Right cardiac atrium (tissue), 5 donors: Measurements from ENCODE around the gene ARHGAP44. TPM values are rescaled to one million over a fixed set of nuclear protein-coding genes. Genes with fewer than 3 reads are reported as not detected.
"Not testable (repeated sequence)": the region's sequence is repeated elsewhere in the genome, so short reads cannot be mapped to it uniquely, and the experiment has no call there.

Source experiments
- ATAC-seq, 2 donors: fragments of 200-7000 bp; cut with Tn5 transposase; one replicate each; pipeline versions ENCODE4 v1.8.0 to v1.9.1; 2020; ENCODE audit warnings: moderate library complexity in 2 of 2, mild to moderate bottlenecking in 1 of 2
- DNase-seq, 3 donors: peaks; one replicate each; pipeline ENCODE4 v3.0.0-alpha.2; 2020
- H3K27ac ChIP-seq: one replicate; pipeline ENCODE4 v1.5.1; 2013; ENCODE audit warnings: mild to moderate bottlenecking, low read length, control low read depth, moderate library complexity
- H3K27me3 ChIP-seq: one replicate; pipeline ENCODE4 v1.6.1; 2013; ENCODE audit not compliant: control insufficient read depth, insufficient read depth
- H3K4me1 ChIP-seq: one replicate; pipeline ENCODE4 v1.6.1; 2013; ENCODE audit warnings: low read length; ENCODE audit not compliant: control insufficient read depth, insufficient read depth
- H3K4me3 ChIP-seq: one replicate; pipeline ENCODE4 v1.5.1; 2013; ENCODE audit warnings: low read length, control low read depth
- H3K9me3 ChIP-seq: one replicate; pipeline ENCODE4 v1.6.1; 2013; ENCODE audit warnings: low read length; ENCODE audit not compliant: control insufficient read depth
- WGBS: extraction: QIAGEN DNeasy Blood & Tissue Kit; methylation state at CpG from one replicate; pipeline ENCODE4 v1.1.7; 2013; 5-methylcytosine and 5-hydroxymethylcytosine counted together
- intact Hi-C, 4 donors: fragments of 100-400 bp; cut with DNase I; formaldehyde crosslinking; loops; one replicate each; pipeline versions ENCODE4 v1.11.0 to v1.14.0; 2022 to 2023
- polyA plus RNA-seq: library from polyadenylated mRNA; stranded (reverse); fragments of 200-250 nt; gene quantifications from one replicate; pipeline ENCODE4 v1.2.3, GENCODE V29; 2013
- total RNA-seq, 4 donors: library from RNA; stranded (reverse); fragmentation: NEBNext Ultra II Directional; extraction: Animal tissue kit (Norgen Biotek cat#: 25700); gene quantifications; one replicate each; pipeline ENCODE4 v1.2.1, GENCODE V29; 2021
- donor health status: healthy with polysubstance abuse.
- donor health status: DM: no; HTN: yes; CAD: no.
- donor health status: DM: no; HTN: no; CAD: no.
- donor health status: DM: no; HTN: yes; CAD: no; lungs with severe emphysema.
- donor health status: DM: yes; HTN: yes; CAD: no.

ARHGAP44 gene
- total and polyA plus RNA-seq, 5 donors, result 6.7 to 13.6 (median 11.3) TPM

DNA sequence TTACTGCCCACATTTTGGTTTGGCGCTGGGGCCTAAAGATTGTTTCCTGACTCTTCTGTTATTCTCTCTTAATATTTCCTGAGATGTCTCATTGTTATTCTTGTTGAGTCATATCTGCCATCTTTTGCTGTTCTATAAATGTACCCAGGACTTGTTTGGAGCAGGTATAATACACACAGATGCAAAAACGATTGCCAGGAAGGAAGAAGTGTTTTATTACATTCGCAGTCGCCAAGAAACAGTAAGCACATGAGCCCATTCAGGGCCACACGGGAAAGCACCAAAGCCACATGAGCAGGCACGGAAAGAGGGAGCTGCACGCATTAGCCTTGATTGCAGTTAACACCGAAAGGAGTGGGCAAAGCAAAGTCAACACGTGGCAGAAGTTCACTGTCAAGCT lies 70.2 kb downstream of the ARHGAP44 start:
- Histone ChIP-seq H3K27me3 (no peaks in the 10 kb centered on the region), H3K4me1 (no peaks in the 10 kb centered on the region), H3K9me3 (no peaks in the 10 kb centered on the region), H3K27ac (no peak overlapping the region), H3K4me3 (no peak overlapping the region)
- WGBS, result 73% methylated on average over 9 of the region's 9 CpGs
- intact Hi-C loops, result no loop called here
- no peak for DNase-seq
- no peak for ATAC-seq

DNA sequence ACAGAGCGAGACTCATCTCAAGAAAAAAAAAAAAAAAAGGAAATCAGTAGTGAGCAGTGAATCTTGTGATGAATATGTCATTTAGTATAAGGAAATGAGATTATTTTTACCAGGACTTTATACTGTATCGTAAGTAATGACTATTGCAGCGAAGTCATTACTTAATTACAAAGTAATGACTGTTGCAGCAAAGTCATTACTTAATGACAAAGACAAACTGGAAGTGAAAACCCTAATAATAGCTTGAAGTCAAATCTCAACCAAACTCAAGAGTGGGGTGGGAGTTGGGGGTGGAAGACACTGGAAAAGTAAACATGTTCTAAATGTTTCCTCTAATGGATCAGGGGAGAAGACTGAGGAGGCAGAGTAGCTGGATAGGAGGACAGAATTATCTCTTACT lies 76.5 kb downstream of the ARHGAP44 start:
- Histone ChIP-seq H3K4me1 (no peaks in the 10 kb centered on the region), H3K4me3 (no peak overlapping the region), H3K9me3 (no peaks in the 10 kb centered on the region), H3K27ac (no peak overlapping the region), H3K27me3 (no peaks in the 10 kb centered on the region)
- WGBS, result 87% methylated on average over 3 of the region's 3 CpGs
- intact Hi-C loops, result no loop called here
- ATAC-seq (no peak), DNase-seq (no peak)

DNA sequence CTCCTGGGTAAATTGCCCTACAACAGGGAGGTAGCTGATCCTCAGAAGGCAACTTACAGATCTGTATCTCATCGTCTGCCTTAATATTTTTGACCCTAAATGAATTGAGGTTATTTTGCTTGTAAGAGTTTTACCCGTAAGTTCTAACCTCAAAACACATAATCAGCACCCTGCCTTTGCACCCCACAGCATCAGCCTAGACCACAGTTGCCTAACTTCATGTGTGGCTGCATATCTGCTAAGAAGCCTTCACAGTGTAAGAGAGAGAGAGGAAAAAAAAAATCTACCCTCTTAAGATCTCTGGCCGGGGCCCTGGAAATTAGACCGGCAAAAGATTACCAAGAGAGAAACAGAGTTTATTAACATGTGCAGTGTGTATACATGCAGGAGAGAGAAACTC lies 76.9 kb downstream of the ARHGAP44 start:
- 71% methylated on average over 4 of the region's 4 CpGs for WGBS
- Histone ChIP-seq H3K4me1 (no peaks in the 10 kb centered on the region), H3K4me3 (no peak overlapping the region), H3K27me3 (no peaks in the 10 kb centered on the region), H3K27ac (no peak overlapping the region), H3K9me3 (no peaks in the 10 kb centered on the region)
- no peak for DNase-seq
- intact Hi-C loops, result no loop called here
- no peak for ATAC-seq

DNA sequence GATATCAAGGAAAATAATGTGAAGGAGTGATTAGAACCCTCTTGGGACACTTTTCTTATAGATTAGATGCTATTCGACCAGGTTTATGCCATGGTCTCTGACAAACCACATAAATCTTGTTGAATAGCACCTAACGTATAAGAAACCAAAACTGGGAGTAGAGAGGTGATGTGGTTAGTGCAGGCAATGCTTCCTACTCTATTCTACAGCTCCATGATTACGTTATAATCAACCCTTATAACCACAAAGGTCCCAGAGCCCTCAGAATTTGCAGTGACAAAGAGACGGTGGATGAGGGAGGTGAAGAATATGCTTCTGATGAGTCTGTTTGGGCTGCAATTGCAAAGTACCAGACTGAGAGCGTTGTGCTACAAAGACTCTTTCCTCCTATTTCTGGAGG lies 78.4 kb downstream of the ARHGAP44 start:
- ATAC-seq (no peak), DNase-seq (no peak)
- Histone ChIP-seq H3K9me3 (no peaks in the 10 kb centered on the region), H3K4me1 (no peaks in the 10 kb centered on the region), H3K4me3 (no peak overlapping the region), H3K27me3 (no peaks in the 10 kb centered on the region), H3K27ac (no peak overlapping the region)
- intact Hi-C loops, result no loop called here
- WGBS, result 85% methylated on average over 5 of the region's 5 CpGs

DNA sequence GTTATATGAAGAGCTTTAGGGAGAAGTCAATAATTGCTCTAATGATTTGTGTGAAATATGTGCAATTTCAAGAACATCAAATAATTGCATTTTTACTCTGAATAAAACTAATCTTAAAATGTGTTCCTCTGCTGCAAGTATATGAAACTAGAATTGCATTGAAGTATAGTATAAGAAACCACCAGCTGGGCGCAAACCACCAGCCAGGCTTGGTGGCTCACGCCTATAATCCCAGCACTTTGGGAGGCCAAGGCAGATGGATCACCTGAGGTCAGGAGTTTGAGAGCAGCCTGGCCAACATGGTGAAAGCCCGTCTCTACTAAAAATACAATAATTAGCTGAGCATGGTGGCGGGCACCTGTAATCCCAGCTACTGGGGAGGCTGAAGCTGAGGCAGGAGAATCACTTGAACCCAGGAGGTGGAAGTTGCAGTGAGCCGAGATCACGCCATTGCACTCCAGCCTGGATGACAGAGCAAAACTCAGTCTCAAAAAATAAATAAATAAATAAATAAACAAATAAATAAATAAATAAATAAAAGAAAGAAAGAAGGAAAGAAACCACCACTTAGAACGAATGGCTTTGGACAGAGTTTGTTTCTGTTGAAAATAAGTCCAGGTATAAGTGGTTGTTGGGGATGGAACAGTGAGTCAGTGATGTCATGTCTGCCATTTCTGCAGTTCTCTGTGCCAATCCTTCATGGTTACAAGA lies 84.3 kb downstream of the ARHGAP44 start:
- DNase-seq, H3K4me1 ChIP-seq, intact Hi-C loops, H3K4me3 ChIP-seq, ATAC-seq, H3K9me3 ChIP-seq, H3K27ac ChIP-seq, H3K27me3 ChIP-seq: not testable (repeated sequence)
- WGBS, result 92% methylated on average over 7 of the region's 7 CpGs

DNA sequence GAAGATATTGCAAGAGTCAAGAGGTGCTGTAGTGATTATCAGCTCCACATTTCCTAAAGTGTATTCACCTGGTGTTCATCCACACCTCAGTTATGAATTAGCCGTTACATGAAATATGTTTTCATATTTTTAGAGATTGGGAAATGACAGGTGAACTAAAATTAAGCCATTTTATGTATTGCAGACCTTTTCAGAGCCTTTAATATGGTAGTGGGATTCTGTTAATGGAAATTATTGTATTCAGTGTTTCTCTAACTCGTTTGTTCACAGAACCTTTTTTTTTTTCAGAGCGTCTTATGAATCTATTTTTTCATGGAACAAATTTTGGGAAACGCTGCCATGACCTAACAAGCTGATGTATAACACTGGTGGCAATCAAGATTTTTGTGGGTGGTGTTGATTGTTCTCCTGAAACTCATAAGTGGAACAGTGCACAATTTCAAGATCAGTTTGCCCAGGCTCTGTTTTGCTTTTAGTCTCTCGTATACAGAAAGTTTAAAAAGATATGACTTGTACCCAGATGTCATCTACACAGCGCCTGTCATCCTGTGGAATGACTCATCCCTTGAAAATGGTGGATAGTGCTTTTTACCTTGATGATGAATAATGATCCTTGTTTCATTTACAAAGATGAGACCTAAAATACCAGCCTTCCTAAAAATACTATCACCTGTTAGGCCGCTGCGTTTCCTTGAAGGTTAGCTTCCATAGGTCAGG lies 88.8 kb downstream of the ARHGAP44 start:
- DNase-seq (no peak), ATAC-seq (no peak)
- Histone ChIP-seq H3K4me1 (no peaks in the 10 kb centered on the region), H3K4me3 (no peak overlapping the region), H3K27me3 (no peaks in the 10 kb centered on the region), H3K27ac (no peak overlapping the region), H3K9me3 (no peaks in the 10 kb centered on the region)
- intact Hi-C loops, result no loop called here
- 75% methylated on average over 8 of the region's 8 CpGs for WGBS

DNA sequence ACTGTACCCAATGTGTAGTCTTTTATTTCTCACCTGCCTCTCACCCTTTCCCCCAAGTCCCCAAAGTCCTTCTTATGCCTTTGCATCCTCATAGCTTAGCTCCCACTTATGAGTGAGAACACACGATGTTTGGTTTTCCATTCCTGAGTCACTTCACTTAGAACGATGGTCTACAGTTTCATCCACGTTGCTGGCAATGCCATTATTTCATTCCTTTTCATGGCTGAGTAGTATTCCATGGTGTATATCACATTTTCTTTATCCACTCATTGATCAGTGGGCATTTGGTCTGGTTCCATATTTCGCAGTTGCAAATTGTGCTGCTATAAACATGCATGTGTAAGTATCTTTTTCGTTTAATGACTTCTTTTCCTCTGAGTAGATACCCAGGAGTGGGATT lies 89.8 kb downstream of the ARHGAP44 start:
- H3K27ac ChIP-seq, H3K9me3 ChIP-seq, H3K4me3 ChIP-seq, H3K4me1 ChIP-seq, H3K27me3 ChIP-seq, ATAC-seq, intact Hi-C loops, DNase-seq: not testable (repeated sequence)
- WGBS, result 91% methylated on average over 5 of the region's 5 CpGs

DNA sequence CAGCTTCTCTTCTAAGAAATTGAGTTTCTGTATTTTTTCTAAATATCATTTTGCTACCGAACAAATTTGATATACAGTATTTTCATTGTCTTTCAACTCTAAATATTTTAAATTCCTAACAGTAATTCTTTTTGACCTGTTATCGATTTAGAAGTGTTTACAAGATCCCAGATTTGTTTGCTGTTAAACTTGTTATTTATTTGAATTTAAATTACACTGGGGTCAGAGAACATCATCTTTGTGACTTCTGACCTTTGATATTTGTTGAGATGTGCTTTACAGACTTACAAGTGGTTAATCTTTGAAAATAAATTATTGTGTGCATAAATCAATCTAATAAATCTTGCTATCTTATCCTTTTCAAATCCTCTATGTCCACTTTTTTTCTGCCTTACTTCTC lies 94.2 kb downstream of the ARHGAP44 start:
- no peak overlapping the region for H3K4me3 ChIP-seq
- no peak for DNase-seq
- no peaks in the 10 kb centered on the region for H3K27me3 ChIP-seq
- H3K4me1 ChIP-seq, result no peaks in the 10 kb centered on the region
- H3K27ac ChIP-seq, result no peak overlapping the region
- 86% methylated on average over 2 of the region's 2 CpGs for WGBS
- H3K9me3 ChIP-seq, result no peaks in the 10 kb centered on the region
- intact Hi-C loops, result no loop called here
- ATAC-seq, result no peak

DNA sequence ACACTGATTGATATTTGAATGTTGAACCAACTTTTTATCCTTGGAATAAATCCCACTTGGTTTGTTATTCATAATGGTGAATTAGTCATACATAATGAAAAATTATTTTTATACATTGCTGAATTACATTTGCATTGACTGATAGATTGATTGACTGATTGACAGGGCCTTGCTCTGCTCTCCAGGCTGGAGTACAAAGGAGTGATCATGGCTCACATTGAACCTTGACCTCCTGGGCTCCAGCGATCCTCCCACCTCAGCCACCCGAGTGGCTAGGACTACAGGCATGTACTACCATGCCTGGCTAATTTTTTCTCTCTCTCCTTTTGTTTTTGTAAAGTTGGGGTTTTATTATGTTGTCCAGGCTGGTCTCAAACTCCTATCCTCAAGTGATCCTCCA lies 97.8 kb downstream of the ARHGAP44 start:
- Histone ChIP-seq H3K27ac (no peak overlapping the region), H3K27me3 (no peaks in the 10 kb centered on the region), H3K4me1 (no peaks in the 10 kb centered on the region), H3K9me3 (no peaks in the 10 kb centered on the region), H3K4me3 (no peak overlapping the region)
- intact Hi-C loops, result no loop called here
- no peak for DNase-seq
- ATAC-seq, result no peak
- WGBS, result 90% methylated on average over 2 of the region's 2 CpGs

DNA sequence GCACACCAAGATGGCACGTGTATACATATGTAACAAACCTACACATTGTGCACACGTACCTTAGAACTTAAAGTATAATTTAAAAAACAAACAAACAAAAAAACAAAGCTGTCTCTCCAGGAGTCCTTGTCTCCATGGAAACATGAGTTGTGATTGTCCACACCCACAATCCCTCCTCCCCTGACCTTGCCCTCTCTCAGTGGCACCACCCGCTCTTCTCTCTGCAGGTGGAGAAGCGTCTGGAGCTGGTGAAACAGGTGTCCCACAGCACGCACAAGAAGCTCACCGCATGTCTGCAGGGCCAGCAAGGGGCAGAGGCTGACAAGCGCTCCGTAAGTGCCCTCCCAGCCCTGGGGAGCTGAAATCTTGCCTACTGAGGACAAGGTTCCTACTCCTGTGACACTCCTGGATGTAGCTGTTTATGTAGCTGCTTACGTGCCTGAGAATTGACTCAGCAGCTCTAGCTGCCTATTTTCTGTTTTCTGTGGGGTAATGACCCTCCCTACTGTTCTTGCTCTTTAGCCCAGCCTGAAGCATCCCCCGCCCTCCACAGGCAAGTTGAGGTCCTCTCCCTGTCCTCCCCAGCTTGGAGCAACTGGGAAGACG lies 107.0 kb downstream of the ARHGAP44 start:
- H3K4me3 ChIP-seq, result no peak overlapping the region
- DNase-seq (no peak), ATAC-seq (no peak)
- H3K9me3 ChIP-seq, result no peaks in the 10 kb centered on the region
- intact Hi-C loops, result no loop called here
- no peak overlapping the region for H3K27ac ChIP-seq
- WGBS, result 90% methylated on average over 11 of the region's 11 CpGs
- no peaks in the 10 kb centered on the region for H3K4me1 ChIP-seq
- H3K27me3 ChIP-seq, result no peaks in the 10 kb centered on the region

DNA sequence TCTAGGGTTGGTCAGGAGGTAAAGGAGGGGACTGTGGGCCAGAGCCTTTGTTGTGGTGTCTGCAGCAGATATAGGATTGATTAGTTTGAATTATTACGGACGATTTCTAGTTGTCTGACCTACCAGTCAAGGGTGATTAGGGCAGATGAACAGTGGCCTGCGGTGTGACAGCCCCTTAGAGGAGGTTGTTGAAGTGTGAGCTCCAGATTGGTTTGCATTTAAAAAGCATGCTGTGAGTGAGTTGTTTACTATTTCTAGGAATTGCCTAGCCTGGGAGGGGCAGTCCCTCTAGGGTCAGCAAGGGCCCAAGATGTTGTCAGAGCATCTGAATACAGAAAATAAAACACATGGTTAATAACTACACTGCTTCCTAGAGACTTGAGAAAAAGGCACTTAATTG lies 108.8 kb downstream of the ARHGAP44 start:
- H3K9me3 ChIP-seq, result no peaks in the 10 kb centered on the region
- H3K4me1 ChIP-seq, result no peaks in the 10 kb centered on the region
- H3K4me3 ChIP-seq, result no peak overlapping the region
- ATAC-seq, result no peak
- intact Hi-C loops, result no loop called here
- no peak overlapping the region for H3K27ac ChIP-seq
- DNase-seq, result no peak
- 63% methylated on average over 3 of the region's 3 CpGs for WGBS
- H3K27me3 ChIP-seq, result no peaks in the 10 kb centered on the region
